Central memory CD4-positive, alpha-beta T cell (primary cell): ENCODE measurements around the gene LCN2.

ENCODE experiments used
- DNase-seq: peaks from one replicate; pipeline ENCODE4 v3.0.0; 2022

LCN2 gene

DNA sequence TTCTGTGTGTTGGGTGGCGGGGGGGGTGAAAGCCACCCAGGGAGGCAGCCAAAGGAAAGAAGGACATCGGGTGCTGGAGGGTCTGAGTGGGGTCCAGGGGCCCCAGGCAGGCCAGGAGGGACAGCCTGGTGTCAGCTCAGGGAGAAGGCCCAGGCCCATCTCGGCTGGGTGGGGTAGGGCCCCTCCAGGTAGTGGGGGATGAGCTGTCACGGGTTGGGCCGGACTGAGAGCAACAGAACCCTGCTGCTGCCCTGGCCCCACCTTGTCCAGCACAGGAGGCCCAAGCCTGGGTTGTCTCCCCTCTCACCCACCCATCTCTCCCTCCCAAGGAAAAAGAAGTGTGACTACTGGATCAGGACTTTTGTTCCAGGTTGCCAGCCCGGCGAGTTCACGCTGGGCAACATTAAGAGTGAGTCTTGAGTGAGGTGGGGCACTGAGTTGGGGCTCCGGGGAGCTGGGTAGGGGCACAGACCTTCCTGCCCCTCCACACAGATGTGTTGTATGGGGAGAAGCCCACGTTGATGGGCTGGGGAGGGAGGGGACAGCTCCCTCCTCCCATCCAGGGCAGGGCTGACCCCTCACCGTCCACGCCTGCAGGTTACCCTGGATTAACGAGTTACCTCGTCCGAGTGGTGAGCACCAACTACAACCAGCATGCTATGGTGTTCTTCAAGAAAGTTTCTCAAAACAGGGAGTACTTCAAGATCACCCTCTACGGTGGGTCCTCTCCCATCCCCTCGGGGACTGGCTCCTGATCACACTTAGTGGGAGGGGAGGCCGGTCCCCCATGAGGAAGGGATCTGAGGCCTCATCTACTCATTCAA is 2.3 kb downstream of the LCN2 start:
- no peak for DNase-seq

DNA sequence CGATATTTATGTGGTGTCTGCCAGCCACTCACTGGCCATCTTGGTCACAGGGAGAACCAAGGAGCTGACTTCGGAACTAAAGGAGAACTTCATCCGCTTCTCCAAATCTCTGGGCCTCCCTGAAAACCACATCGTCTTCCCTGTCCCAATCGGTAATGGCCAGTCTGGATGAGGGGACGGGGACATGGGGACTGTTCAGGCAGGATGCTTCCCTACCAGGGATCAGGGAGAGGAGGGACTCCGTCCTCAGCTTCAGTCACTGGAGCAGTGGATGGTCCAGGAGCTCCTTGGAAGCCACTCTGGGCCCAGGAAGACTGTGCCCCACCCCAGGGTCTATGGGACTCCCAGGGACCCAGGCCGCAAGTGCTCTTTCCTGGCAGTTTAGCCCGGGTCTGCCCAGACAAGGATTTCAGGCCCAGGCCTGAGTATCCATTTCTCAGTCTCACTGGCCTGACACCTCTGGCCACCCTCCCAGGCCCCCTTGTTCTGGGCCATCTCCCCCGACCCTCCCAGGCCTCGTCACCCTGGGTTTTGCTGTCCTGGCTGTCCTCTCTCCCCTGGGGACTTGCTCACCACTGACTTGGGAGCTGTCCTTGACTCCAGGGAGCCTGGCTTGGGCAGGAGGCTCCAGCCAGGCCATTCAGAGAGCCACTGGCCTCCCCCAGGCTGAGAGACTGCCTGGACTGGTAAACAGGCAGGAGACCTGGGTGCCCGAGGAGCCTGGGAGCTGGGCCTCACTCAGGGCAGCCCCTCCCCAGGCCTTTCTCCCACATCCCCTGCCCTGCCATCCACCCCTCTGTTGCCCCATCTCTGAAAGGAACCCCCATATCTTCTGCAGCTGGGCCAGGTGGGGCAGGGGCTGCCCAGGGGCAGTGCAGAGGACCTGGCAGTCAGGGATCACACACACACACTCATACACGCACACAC is 3.1 kb downstream of the LCN2 start:
- DNase-seq = no peak

DNA sequence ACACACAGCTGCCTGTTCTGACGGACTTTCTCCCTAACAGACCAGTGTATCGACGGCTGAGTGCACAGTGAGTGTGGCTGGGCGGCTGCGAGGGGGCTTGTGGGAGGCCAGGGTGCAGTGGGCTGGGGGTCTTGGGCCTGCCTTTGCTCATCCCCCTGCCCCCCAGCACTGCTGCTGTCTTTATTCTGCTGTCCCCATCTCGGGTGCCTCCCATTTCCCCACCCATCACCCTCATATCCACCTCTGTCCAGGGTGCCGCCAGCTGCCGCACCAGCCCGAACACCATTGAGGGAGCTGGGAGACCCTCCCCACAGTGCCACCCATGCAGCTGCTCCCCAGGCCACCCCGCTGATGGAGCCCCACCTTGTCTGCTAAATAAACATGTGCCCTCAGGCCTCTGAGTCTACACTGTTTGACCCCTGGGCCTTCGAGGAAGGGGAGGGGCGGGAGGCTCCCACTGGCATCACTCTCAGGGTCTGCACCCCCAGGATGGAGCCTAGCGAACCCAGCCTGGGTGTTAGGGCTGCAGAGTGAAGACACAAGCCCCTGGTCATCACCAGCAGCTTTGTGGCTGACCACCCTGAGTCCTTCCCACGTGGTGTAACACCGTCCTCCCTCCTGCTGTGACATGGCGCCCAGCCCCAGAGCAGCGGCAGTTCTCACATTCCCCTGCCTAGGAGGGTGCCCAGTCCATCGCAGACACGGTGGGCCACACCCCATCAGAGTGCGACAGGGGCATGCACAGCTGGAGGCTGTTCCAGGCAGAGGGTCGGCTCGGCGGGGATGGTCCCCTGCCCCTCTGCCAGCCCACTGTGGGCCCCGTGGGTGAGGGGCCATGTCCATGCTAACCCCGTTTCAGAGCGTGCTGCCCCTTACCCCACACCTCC is 4.0 kb downstream of the LCN2 start:
- no peak for DNase-seq

DNA sequence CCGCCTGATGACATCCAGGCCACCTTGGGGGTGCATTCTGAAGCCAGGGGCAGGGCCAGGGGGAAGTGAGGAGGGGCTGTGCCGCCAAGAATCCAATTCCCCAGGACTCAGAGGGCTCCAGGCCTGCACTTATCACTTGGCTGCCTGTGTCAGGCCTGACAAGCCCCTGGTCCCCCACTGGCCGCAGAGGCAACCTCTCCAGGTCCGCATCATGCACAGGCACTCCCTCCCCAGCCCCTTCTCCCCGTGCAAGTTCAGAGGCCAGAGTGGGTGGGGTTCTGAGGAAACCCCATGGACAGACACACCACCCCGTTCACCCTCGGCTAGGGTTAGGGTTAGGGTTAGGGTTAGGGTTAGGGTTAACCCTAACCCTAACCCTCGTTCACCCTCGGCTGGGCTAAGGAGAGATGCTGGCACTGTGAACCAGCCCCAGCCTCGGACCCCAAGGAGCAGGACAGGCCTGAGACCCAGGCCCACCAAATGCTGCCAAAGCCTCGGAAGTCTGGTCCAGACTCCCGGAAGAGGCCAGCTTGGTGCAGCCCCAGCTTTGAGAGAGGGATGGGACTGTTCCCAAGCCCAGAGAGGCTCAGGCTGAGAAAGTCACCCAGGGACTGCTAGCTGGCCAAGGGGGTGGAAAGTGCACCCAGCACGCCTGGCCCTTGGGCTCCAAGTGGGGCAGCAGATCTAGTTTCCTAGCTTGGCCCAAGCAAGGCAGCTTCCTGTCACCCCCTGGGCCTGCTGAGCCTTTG is 4.9 kb downstream of the LCN2 start:
- no peak for DNase-seq

DNA sequence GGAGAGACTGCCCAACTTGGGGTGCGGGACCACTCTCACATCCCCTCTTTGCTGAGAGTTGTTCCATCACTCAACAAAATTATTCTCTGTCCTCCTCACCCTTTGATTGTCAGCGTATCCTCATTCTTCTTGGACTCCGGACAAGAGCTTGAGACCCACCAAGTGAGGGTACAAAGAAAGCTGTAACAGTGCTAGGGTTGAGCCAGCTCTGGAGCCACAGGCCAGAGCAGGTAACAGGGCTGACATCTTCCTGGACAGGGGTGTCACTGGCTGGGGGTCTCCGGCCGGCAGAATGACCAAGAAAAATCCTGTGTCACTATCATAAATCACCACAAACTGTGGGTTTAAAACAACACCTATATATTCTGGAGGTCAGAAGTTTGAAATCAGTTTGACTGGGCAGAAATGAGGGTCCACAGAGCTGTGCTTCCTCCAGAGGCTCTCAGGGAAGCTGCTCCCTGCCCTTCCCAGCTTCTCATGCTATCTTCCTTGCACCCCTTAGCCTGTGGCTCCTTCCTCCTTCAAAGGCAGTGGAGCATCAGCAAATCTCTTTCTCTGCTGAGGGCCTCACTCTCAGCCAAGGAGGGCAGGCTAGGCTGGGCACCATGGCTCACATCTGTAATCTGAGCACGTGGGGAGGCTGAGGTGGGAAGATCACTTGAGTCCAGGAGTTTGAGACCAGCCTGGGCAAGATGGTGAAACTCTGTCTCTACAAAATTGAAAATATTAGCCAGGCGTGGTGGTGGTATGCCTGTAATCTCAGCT is 6.7 kb downstream of the LCN2 start:
- DNase-seq = no peak

DNA sequence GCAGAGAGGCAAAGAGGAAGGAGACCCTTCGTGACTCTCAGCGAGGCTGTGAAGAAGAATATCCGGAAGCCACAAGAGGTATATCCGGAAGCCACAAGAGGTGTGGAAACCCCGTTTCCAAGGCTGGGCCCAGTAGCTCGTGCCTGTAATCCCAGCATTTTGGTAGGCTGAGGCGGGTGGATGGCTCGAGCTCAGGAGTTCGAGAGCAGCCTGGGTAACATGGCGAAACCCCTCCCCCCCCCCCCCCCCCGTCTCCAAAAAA is 10.2 kb downstream of the LCN2 start:
- peak; percentile 71 for DNase-seq

DNA sequence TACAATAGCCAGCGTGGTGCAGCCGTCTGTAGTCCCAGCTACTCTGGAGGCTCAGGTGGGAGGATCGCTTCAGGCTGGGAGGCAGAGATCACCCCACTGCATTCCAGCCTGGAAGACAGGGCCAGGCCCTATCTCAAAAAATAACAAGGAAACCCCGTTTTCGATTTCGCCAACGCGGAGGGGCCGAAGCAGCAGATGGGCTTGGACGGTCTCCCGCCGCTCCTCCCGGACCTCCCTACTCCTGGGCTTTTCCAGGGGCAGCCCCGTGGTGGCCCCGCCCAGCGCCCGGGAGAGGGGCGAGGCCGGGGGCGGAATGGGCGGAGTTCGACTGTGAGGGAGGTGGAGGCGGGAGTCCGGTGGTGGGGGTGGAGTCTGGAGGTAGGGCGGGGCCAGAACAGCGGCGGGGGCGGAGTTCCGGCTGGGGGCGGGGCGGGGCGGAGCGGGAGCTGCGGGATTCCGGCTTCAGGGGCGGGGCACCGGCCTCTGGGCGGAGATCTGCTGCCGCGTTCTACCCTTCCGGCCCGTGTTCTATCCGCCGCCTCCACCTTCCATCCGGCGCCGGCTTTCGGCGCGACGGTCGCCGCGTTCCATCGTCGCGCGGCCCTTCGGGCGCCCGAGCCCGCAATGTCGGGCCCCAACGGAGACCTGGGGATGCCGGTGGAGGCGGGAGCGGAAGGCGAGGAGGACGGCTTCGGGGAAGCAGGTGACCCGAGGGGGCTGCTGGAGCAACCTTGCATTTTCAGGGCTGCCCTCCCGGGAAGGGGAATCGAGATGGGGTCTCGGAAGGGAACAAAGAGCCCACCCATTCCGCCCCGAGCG is 10.7 kb downstream of the LCN2 start, which contains the start of gene BBLN:
TSS of gene BBLN (plus strand) at position 482 of the 819 bp plus-strand sequence. CDS start at position 625, 143 bp downstream.
- peak; percentile 86 for DNase-seq

DNA sequence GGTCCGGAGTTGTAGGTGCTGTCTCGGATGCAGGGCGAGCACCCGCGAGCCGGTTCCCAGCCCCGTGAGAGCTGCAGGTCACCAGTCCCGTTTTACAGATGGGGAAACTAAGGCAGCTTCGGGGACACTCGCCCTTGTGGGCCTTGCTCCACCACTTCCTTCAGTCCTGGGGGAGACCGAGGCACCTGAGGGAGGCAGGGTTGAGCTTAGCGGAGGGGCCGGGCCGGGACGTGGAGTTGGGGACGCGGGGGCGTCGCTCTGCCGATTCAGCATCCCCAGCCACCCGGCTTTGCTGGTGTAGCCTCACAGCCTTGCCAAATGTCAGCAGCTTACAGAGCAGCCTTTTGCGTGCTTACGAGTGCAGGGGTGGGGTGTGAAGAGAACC is 11.3 kb downstream of the LCN2 start:
- DNase-seq = no peak

DNA sequence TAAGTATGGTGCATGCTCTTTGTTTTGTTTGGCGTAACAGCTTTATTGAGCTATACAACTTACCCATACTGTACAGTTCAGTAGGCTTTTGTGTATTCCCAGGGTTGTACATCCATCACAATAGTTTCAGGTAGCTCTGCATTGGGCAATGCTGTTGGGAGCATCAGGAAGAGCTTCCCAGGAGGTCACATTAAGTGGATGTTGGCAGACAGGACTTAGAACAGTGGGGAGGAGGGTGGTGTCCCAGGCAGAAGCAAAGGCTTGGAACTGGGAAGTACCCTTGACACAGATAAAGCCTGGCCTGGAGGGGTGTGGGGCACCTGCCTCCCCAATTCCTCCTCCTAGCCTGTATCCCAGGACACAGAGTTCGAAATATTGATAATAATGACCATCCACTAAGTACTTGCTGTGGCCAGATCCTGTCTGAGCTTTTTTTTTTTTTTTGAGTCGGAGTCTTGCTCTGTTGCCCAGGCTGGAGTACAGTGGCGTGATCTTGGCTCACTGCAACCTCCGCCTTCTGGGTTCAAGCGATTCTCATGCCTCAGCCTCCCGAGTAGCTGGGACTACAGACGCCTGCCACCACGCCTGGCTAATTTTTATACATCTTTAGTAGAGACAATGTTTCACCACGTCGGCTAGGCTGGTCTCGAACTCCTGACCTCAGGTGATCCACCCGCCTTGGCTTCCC is 12.1 kb downstream of the LCN2 start:
- DNase-seq = no peak

DNA sequence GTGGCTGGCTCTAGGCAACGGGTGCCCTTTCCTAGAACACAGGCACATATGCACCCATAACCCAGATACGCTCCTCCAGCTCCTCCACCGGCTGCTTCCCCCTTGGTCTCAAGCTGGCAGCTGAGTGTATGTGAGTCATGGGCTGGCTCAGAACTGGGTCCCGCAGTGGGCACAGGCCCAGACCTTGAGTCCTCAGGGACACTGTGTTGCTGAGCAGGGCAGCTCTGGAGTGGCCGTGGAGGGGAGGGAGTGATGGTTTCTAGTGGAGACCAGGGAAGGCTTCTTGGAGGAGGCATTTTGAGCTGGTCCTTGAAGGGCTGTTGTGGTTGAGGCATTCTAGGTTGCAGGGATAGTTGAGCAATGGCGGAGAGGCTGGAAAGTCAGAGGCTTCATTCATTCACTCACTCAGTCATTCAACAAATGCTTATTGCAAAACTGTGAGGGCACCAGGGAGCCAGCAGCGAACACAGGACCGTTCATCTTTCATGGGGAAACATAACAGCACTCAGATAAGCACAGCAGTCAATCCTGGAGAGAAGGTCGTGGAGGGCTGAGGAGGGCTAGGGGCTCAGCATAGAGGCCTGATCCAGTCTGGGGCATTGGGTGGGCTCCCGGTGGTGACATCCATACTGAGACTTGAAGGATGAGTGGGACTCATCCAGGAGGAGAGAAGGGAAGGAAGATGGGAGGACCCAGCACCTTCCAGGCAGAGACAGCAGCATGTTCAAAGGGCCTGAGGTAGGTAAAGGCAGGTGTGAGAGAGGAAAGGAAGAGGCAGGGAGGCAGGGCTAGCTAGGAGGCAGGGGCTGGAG is 13.2 kb downstream of the LCN2 start:
- no peak for DNase-seq

DNA sequence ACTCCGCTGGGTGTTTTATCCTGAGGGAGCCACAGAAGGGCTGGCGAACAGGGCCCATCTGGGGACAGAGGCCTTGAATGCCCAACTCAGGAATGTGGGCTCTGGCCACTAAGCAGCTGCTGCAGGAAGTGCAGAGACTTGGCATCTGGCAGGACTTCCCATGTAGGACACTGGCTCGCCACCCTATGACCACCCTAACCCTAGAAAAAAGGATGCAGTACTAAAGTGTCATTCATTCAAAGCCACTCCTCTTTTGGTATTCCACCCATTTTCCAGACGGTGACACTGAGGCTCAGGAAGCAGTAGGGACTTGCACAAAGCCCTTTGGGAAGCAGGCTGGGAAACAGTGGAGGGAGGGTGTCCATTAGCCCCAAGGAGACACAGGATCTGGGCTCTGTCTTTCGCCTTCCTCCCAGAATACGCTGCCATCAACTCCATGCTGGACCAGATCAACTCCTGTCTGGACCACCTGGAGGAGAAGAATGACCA is 13.8 kb downstream of the LCN2 start:
- DNase-seq = no peak

DNA sequence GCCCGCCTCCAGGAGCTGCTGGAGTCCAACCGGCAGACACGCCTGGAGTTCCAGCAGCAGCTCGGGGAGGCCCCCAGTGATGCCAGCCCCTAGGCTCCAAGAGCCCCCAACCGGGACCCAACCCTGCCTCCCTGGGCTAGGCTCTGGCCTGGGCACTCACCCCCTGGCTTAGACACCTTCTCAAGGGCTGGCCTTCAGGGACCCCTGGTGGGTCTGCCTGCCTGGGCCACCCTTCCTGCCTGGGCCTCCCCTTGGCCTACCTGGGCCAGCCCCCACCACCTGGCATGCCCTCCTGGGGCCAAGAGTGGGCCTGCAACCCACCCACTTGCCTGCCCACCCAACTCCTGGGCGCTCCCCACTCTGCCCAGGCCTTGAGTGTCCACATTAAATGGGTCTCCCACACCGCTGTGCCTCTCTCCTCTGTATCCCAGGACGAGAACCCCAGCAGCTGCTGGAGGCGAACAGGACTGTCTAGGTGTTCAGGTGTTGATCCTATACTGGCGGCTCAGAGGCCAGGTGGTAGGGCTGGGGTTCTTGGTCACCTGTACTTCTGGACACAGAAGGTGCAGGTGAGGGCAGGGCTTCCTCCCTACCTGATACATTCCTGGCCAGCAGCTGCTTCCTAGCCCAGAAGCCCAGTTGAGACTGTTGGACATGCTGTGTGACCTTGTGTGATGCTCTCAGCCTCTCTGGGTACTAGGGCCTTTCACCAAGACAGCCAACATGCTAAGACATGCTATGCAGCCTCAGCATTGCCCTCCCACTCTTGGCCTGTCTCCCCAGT is 14.5 kb downstream of the LCN2 start:
- DNase-seq = no peak

DNA sequence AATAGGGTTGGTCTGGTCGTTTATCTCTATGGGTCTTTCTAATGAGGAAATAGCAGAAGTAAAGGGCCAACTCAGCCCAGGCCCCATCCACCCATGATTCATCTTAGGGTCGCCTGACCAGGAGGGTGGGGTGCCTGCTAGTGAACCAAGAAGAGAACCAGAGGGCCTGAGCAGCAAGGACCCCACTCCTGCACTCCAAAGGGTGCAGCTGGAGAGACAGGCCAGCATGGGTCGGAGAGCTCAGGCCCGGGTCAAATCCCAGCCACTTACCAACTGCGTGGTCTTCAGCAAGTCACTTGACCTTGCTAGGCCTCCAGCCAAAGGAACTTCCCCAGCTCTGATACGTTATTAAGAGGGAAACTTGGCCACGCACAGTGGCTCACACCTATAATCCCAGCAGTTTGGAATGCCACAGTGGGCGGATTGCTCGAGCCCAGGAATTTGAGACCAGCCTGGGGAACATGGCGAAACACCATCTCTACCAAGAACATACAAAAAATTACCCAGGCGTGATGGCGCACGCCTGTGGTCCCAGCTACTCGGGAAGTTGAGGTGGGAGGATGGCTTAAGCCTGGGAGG is 15.1 kb downstream of the LCN2 start:
- no peak for DNase-seq

DNA sequence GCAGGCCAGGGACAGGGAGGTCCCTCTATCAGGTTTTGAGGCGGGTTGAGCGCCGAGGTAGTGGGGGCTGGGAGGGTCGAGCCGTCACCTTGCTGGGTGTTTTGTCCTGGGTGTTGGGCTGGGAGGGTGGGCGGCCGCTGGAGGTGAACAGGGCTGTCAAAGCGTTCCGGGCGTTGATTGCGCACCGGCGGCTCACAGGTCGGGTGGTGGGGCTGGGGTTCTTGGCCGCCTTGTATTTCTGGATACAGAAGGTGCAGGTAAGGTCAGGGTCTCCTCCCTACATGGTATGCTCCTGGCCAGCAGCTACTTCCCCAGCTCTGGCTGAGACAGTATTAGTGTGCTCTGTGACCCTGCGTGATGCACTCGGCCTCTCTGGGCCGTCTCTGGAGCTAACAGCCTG is 16.9 kb downstream of the LCN2 start:
- DNase-seq = no peak

DNA sequence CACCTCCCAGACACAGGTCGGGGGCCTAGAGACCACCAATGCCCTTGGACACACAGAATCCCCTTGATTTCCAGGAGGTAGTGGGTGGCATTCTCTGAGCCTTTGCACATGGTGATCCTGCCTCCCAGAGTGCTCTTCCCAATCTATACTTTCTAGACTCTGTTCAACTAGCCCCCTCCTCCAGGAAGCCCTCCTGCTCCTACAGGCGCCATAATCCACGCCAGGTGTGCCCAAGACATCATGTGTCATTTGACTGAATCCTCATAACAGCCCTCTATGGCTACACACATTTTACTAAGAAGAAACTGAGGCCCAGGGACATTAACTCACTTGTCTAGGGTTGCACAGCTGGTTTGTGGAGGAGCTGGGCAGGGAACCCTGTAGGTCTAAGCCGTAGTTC is 18.0 kb downstream of the LCN2 start:
- DNase-seq = no peak

DNA sequence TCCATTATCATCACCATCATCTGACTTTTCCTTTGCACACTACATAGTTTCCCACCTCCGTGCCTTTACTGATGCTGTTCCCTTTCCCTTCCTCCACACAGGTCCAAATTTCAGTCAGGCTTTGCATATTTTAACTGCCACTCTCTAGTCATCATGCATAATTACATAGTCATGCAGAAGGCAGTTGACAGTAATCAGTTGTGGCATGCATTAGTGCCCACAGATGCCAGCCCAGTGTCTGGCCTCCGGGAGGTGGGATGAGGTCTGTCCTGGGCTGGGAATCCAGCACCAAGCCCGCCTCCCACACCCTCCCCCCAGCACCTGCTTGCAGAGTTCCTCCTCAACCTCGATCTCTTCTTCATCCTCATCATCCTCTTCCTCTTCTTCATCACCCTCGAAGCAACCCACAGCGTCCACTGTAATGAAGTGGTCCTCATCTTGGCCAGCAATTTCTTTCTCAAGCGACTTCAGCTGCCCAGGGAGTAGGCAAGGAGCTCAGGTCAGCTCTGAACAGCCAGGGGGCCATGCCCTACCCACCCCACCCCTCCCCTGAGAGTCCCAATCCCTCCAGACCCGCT is 19.6 kb downstream of the LCN2 start:
- DNase-seq = no peak

DNA sequence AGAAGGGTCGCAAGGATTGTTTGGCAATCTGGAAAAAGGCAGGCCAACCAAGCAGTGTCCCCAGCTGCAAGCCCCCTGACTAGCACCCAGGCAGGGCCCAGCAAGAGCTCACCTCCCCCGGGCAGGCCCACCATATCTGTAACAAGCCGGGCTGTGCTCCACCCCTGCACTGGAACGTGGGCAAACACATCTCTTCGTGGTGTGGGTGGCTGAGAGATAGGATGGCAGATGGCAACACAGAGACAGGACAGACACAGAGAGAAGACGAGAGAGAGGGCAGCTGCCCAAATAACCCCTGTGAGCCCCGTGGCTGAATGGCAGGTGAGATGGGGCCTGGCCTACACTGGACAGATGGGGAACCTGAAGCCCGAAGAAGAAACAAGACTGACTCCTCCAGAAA is 20.2 kb downstream of the LCN2 start:
- DNase-seq = no peak
